GM21619 (cell line): ENCODE results near the gene GLYR1.

ENCODE experiments used
- ATAC-seq: cut with Tn5 transposase; IDR thresholded peaks from one replicate; pipeline ENCODE4 v1.9.1; 2021; ENCODE audit not compliant: unreplicated experiment

The GLYR1 gene

GRCh38 chr16:4811242-4811641, 35.8 kb downstream of the GLYR1 start:
- no peak for ATAC-seq

- ATAC-seq = no peak
Observed at GRCh38 chr16:4806280-4806679, 40.8 kb downstream of the GLYR1 start.

- no peak for ATAC-seq
Observed at GRCh38 chr16:4805231-4805630, 41.9 kb downstream of the GLYR1 start.

- no peak for ATAC-seq
Observed at GRCh38 chr16:4803898-4804762, 43.0 kb downstream of the GLYR1 start.

GRCh38 chr16:4803401-4803844, 43.7 kb downstream of the GLYR1 start:
- no peak for ATAC-seq

- peak; percentile 90 for ATAC-seq
Observed at GRCh38 chr16:4802659-4803287, 44.3 kb downstream of the GLYR1 start.

- peak; percentile 52 for ATAC-seq
Observed at GRCh38 chr16:4801962-4802658, 45.0 kb downstream of the GLYR1 start, which contains the start of gene ROGDI. Gene ROGDI, minus strand, starts transcription at chr16:4802633. Its CDS starts 62 bp downstream, at chr16:4802571.

GRCh38 chr16:4801051-4801961, 45.8 kb downstream of the GLYR1 start:
- ATAC-seq = no peak

- ATAC-seq = no peak
Observed at GRCh38 chr16:4800290-4801041, 46.6 kb downstream of the GLYR1 start.

GRCh38 chr16:4799171-4799855, 47.8 kb downstream of the GLYR1 start:
- no peak for ATAC-seq

- no peak for ATAC-seq
Observed at GRCh38 chr16:4798456-4798855, 48.6 kb downstream of the GLYR1 start.

GRCh38 chr16:4797805-4798252, 49.3 kb downstream of the GLYR1 start:
- no peak for ATAC-seq

GRCh38 chr16:4796982-4797804, 49.9 kb downstream of the GLYR1 start:
- ATAC-seq = no peak

- ATAC-seq = no peak
Observed at GRCh38 chr16:4795828-4796572, 51.1 kb downstream of the GLYR1 start.

- ATAC-seq = no peak
Observed at GRCh38 chr16:4795181-4795827, 51.8 kb downstream of the GLYR1 start, which contains the start of gene SMIM22. Gene SMIM22, plus strand, starts transcription at chr16:4795369. Its CDS starts 366 bp downstream, at chr16:4795735.

GRCh38 chr16:4792951-4793513, 54.1 kb downstream of the GLYR1 start:
- ATAC-seq = no peak

- ATAC-seq = no peak
Observed at GRCh38 chr16:4790871-4791270, 56.2 kb downstream of the GLYR1 start.
